Nephron (organoid): Measurements from ENCODE around the gene ING1.

Experiments
- H3K27ac Mint-ChIP-seq, 3 experiments: 2 replicates each; pipeline ENCODE4 v1.8.0; 2020; ENCODE audit warnings: mixed read lengths in 3 of 3, mild to moderate bottlenecking in 2 of 3, moderate library complexity in 1 of 3
- H3K27me3 Mint-ChIP-seq: 2 replicates; pipeline ENCODE4 v1.8.0; 2021; ENCODE audit warnings: low read depth, mild to moderate bottlenecking, moderate library complexity, mixed read lengths
- H3K36me3 Mint-ChIP-seq: 2 replicates; pipeline ENCODE4 v1.8.0; 2020; ENCODE audit warnings: low read depth, mixed read lengths
- H3K4me1 Mint-ChIP-seq: 2 replicates; pipeline ENCODE4 v1.8.0; 2020; ENCODE audit warnings: mixed read lengths
- H3K4me3 Mint-ChIP-seq, 3 experiments: 2 replicates each; pipeline ENCODE4 v1.8.0; 2020; ENCODE audit warnings: mild to moderate bottlenecking in 3 of 3, mixed read lengths in 3 of 3, moderate library complexity in 2 of 3
- H3K9me3 Mint-ChIP-seq: 2 replicates; pipeline ENCODE4 v1.8.0; 2020; ENCODE audit warnings: mixed read lengths
- TF ChIP-seq, protein P1 (sequence below), 3 experiments: fragments of 200-600 bp; sonication (generic); IDR thresholded peaks; one replicate each; pipeline ENCODE4 v1.5.0; 2021; ENCODE audit warnings: antibody characterized with exemption in 3 of 3; ENCODE audit not compliant: unreplicated experiment in 3 of 3

Gene ING1

GRCh38 chr13:110683203-110683883 lies 30.2 kb upstream of the ING1 start:
- TF ChIP-seq, protein P1, sequence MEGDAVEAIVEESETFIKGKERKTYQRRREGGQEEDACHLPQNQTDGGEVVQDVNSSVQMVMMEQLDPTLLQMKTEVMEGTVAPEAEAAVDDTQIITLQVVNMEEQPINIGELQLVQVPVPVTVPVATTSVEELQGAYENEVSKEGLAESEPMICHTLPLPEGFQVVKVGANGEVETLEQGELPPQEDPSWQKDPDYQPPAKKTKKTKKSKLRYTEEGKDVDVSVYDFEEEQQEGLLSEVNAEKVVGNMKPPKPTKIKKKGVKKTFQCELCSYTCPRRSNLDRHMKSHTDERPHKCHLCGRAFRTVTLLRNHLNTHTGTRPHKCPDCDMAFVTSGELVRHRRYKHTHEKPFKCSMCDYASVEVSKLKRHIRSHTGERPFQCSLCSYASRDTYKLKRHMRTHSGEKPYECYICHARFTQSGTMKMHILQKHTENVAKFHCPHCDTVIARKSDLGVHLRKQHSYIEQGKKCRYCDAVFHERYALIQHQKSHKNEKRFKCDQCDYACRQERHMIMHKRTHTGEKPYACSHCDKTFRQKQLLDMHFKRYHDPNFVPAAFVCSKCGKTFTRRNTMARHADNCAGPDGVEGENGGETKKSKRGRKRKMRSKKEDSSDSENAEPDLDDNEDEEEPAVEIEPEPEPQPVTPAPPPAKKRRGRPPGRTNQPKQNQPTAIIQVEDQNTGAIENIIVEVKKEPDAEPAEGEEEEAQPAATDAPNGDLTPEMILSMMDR (IDR thresholded peaks at IDR 0.05; ENCODE audit: unreplicated experiment in 3 of 3) = peak; percentile 14 to 27 (median 22)
- Mint-ChIP-seq H3K27ac (no peak overlapping the region), H3K4me3 (no peak overlapping the region), H3K27me3 (no peaks in the 10 kb centered on the region), H3K36me3 (peaks cover 49% of the 10 kb centered on the region), H3K9me3 (no peaks in the 10 kb centered on the region), H3K4me1 (peaks cover 6% of the 10 kb centered on the region)

DNA sequence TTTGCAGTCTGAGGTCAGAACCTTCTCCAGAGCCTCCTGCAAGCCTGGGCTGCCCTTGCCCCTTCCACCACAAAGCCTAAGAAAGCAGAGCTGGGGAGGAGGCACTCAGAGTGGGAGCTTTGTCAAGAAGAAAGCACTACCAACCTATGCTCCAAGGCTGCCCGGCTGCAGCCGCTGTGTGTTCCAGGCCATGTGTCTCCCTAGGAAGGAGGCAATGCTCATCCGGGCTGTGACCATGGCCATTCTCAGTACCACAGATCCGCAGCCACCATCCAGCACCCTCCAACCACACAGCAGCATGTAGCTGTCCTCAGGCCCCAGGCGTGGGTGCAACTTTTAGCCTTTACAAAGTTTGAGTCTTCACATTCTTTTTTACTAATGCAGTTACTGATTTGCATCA lies 29.6 kb upstream of the ING1 start:
- no peak overlapping the region for H3K27ac Mint-ChIP-seq
- H3K4me1 Mint-ChIP-seq = peaks cover 6% of the 10 kb centered on the region
- no peaks in the 10 kb centered on the region for H3K27me3 Mint-ChIP-seq
- peaks cover 43% of the 10 kb centered on the region for H3K36me3 Mint-ChIP-seq
- TF ChIP-seq, protein P1 (IDR thresholded peaks at IDR 0.05; ENCODE audit: unreplicated experiment in 3 of 3) = no peak
- no peaks in the 10 kb centered on the region for H3K9me3 Mint-ChIP-seq
- H3K4me3 Mint-ChIP-seq = no peak overlapping the region

GRCh38 chr13:110684388-110685056 lies 29.0 kb upstream of the ING1 start:
- TF ChIP-seq, protein P1 (IDR thresholded peaks at IDR 0.05; ENCODE audit: unreplicated experiment in 3 of 3) = no peak
- Mint-ChIP-seq H3K27ac (peak overlapping the region in 1 of 3 experiments; percentile 49), H3K27me3 (no peaks in the 10 kb centered on the region), H3K4me3 (no peak overlapping the region), H3K9me3 (no peaks in the 10 kb centered on the region), H3K4me1 (peaks cover 6% of the 10 kb centered on the region), H3K36me3 (peaks cover 44% of the 10 kb centered on the region)

GRCh38 chr13:110685305-110686020 lies 28.0 kb upstream of the ING1 start:
- TF ChIP-seq, protein P1 (IDR thresholded peaks at IDR 0.05; ENCODE audit: unreplicated experiment in 3 of 3) = no peak
- no peak overlapping the region for H3K4me3 Mint-ChIP-seq
- H3K27me3 Mint-ChIP-seq = no peaks in the 10 kb centered on the region
- peak overlapping the region; percentile 8 to 49 (median 9) for H3K27ac Mint-ChIP-seq
- H3K9me3 Mint-ChIP-seq = no peaks in the 10 kb centered on the region
- peaks cover 6% of the 10 kb centered on the region for H3K4me1 Mint-ChIP-seq
- peaks cover 47% of the 10 kb centered on the region for H3K36me3 Mint-ChIP-seq

- Mint-ChIP-seq H3K4me3 (no peak overlapping the region), H3K27me3 (no peaks in the 10 kb centered on the region), H3K36me3 (peaks cover 42% of the 10 kb centered on the region), H3K4me1 (peaks cover 6% of the 10 kb centered on the region), H3K9me3 (no peaks in the 10 kb centered on the region), H3K27ac (no peak overlapping the region)
- TF ChIP-seq, protein P1 (IDR thresholded peaks at IDR 0.05; ENCODE audit: unreplicated experiment in 3 of 3) = no peak
Observed at GRCh38 chr13:110687736-110688135, 25.8 kb upstream of the ING1 start.
